Urothelium cell line (cell line): Measurements from ENCODE around the gene LGALS16.
"Not testable (repeated sequence)": the region's sequence is repeated elsewhere in the genome, so short reads cannot be mapped to it uniquely, and the experiment has no call there.

ENCODE experiments used
- DNase-seq: peaks from one replicate; pipeline ENCODE4 v3.0.0; 2011; ENCODE audit warnings: low spot score, mixed read lengths
- FAIRE-seq: peaks from 2 replicates; lab custom pipeline; 2011; peaks lifted over from hg19 to GRCh38; lab: Jason Lieb, UNC

LGALS16 gene, protein sequence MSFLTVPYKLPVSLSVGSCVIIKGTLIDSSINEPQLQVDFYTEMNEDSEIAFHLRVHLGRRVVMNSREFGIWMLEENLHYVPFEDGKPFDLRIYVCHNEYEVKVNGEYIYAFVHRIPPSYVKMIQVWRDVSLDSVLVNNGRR

DNA sequence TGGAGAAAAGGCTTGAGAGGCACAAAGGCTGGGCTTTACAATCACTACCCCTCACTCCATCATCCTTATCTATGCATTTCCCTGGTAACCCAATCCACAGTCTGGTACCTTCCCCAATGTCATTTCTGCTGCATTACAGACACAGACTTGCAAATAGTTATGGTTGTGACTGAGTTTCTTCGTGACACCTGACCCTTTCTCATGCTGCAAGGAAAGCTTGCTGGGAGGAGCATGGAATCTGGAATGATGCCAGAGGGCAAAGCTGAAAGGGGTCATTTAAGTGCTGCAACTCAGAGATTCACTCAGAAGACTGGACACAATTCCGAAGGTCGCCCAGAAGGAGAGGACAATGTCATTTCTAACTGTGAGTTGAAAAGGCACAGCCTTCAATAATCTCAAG is at the start of gene LGALS16:
Gene LGALS16 (plus strand): TSS at position 301 of the 400 bp plus-strand sequence. CDS start 49 bp downstream, at position 350.
- no peak for DNase-seq
- no peak for FAIRE-seq

- no peak for DNase-seq
- FAIRE-seq, result no peak
These were observed 48.7 kb upstream of the LGALS16 start for GRCh38 chr19:39607021-39607420.

DNA sequence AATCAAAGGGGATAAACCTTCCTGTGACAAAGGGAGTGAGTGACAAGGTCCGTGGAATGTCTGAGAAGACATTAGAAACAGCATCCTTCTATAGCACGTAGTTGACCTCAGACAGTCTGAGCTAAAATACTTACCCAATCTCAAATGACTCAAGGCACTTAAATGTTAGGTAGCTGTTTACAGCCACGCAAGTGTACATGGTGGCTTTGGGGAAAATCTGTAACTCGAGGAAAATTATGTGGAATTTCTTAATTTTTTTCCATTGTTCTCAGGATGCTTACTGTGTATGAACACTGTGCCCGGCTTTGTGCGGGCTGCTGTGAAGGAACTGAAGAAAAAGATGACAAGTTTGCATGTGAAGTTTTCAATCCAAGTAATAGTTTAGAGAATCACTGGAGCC is 48.2 kb upstream of the LGALS16 start:
- no peak for DNase-seq
- no peak for FAIRE-seq

GRCh38 chr19:39613597-39613996 is 42.1 kb upstream of the LGALS16 start:
- FAIRE-seq (no peak), DNase-seq (no peak)

GRCh38 chr19:39617745-39618144 is 38.0 kb upstream of the LGALS16 start:
- no peak for FAIRE-seq

GRCh38 chr19:39623946-39624345 is 31.8 kb upstream of the LGALS16 start:
- DNase-seq (no peak), FAIRE-seq (no peak)

More at GRCh38 chr19:39617745-39618144, 38.0 kb upstream of the LGALS16 start:
- no peak for DNase-seq

- not testable (repeated sequence) for FAIRE-seq, DNase-seq
These were observed 28.1 kb upstream of the LGALS16 start for GRCh38 chr19:39627631-39628030.

- FAIRE-seq (peak; percentile 55), DNase-seq (no peak)
These were observed 24.5 kb upstream of the LGALS16 start for GRCh38 chr19:39631178-39631577.

DNA sequence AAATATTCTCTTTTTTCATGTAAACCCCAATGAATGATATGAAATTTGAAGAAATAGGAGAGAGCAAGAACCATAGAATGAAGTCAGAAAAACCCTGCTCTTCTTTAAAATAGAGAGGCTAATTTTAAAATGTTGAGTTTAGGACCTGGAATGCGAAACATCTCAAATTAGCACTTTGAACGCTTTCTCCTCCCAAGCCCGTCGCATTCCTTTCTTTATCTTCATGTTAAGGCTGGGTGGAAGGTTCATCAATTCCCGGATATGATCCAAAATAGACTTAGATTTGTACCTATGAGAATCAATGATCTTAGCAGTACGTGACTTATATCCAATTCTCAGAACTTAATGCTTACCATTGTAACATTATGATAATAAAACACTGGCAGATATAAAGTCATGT is 24.1 kb upstream of the LGALS16 start:
- DNase-seq (no peak), FAIRE-seq (no peak)

DNA sequence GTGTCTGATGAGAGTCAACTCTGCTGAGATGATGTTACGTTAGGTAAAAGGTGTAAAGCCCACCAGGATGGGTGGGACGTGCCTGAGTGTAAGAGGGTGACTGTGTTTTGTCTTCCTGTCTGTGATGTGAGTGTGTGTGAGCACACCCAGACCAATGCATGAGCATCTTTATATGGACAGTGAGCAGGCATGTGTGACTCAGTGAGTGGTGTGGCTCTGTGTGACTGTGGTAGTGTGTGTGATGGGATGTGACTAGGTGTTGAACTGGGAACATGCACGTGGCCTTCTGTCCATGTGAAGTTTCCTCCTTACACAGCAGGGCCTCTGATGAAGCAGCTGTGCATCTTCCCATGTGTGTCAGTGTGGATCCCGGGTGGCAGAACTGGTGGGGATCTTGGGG is 17.8 kb upstream of the LGALS16 start:
- FAIRE-seq (peak; percentile 91), DNase-seq (no peak)

DNA sequence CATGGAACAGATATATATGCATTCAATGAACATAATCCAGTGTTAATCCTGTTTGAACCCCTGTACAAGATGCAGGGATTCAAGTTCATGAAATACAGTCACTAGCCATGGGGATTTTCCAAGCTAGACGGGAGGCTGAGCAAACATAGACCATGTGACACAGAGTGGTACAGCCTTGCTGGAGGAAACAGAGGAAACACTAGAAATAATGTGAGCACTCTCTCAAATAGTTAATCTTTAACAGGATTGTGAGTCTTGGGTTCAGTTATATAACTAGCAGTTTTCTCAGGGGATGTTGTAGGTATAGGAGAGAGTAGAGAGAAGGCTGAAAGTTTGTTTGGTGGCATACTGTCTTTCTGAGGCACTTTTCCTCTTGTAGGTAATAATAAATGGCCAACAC is 13.9 kb upstream of the LGALS16 start:
- FAIRE-seq, result no peak
- no peak for DNase-seq

DNA sequence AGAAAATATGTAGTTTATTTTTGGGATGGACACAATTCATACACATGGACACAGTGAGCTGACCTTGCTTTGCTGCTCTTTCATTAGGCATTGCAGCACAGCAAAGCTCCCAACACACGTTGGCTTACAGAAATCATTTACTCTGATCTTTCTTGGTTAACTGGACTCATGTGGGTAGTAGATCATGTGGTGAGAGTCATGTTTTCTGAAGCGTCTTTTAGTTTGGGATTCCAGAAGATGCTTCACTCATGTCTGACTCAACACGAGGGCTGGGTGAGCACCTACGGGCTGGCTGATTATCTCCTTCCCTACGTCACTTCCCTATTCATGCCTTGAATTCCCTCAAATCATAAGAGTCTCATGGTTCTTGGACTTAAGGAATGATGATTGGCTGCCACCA is 12.1 kb upstream of the LGALS16 start:
- no peak for DNase-seq
- FAIRE-seq, result no peak

- DNase-seq (peak; percentile 32), FAIRE-seq (no peak)
These were observed 9.8 kb upstream of the LGALS16 start for GRCh38 chr19:39645800-39646411.

DNA sequence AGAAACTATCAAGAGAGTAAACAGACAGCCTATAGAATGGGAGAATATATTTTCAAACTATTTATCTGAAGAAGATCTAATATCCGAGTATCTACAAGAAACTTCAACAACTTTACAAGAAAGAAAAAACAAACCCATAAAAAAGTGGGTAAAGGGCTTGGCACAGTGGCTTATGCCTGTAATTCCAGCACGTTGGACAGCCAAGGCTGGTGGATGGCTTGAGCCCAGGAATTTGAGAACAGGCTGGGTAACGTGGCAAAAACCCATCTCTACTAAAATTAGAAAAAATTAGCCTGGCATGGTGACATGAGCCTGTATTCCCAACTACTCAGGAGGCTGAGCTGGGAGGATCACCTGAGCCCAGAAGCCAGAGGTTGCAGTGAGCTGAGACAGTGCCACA is 7.8 kb upstream of the LGALS16 start:
- FAIRE-seq (no peak), DNase-seq (no peak)

DNA sequence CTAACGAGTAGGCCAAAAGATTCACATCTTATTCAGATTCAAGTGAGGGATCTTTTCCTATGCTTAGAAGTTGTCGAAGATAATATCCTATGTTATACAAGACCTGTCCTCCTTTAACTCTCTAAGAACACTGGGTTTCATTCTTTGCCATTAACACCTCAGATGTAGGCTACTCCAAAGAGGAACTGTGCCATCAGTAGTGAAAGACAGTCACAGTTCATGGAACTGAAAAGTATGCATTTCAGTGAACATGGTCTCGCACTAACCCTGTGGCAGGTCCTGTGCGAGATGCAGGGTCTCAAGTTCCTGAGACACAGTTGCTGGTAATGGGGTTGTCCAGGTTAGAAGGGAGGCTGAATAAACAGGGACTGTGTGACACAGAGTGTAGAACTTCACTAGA is 4.1 kb downstream of the LGALS16 start:
- no peak for FAIRE-seq

GRCh38 chr19:39660661-39661060 is 4.9 kb downstream of the LGALS16 start:
- no peak for DNase-seq
- no peak for FAIRE-seq

More for the DNA sequence above, 4.1 kb downstream of the LGALS16 start:
- DNase-seq, result no peak

DNA sequence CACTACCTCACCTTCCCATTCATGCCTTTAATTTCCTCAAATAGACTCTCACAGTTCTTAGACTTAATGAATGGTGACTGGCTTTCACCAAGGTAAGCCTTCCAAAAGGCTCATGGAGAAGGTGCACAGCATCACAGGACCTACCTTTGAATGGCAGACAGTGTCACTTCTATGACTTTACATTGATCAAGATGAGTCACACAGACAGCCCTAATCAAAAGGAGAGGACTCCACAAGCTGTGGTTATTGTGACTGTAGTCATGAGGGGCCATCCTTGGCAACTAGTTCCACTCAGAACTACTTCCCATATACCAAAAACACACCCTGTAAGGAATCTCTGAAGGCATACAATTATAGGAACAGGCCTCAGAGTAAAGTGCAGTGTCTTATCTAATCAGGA is 5.9 kb downstream of the LGALS16 start:
- DNase-seq (no peak), FAIRE-seq (no peak)

- DNase-seq, FAIRE-seq: not testable (repeated sequence)
These were observed 14.1 kb downstream of the LGALS16 start for GRCh38 chr19:39669860-39670259.

DNA sequence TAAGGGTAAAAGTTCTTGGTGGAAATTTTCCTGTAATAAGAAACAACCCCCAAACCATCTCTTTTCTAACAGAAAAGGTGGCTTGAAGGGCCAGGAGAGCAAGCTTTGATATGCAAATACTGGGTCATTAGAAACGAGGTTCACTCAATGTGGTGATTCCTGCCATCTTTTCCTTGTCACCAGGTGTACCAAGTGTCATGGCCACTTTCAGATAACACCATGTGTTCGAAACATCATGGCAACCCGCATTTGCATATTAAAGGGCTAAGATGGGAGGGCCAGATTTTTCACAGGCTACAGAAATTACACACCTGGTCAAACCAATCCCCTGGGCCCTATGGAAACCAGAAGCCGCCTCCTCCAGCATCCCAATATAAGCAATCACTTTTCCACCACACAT is 15.3 kb downstream of the LGALS16 start:
- DNase-seq, result no peak

DNA sequence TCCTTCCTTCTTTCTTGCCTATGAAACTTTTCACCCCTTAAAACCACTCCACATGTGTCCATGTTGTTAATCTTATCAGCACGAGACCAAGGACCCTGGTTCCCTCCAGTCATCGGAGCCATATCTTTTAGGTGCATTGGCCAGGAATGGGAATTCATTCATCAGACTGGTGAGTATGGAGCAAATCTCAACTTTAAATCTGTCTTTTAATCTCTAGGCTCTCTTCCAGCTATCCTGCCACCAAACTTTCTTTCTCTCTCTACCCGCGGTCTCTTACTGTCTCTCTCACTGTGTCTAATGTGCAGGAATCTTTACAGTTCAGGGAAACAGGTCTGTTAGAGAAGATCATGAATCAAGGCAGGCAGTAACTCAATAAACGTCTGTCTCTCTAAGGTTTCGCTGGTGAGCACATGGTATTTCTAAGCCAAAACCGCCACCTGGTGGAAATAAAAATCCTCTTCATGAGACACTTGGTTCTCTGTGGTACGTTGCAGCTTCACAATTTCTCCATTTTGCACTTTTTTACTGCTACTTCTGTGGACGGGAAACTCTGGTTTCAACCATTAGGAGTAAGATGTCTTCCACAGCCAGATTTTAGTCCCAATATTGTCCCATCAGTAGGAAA is 16.1 kb downstream of the LGALS16 start:
- DNase-seq (peak; percentile 60), FAIRE-seq (no peak)

More for the DNA sequence above, 15.3 kb downstream of the LGALS16 start:
- FAIRE-seq, result no peak

DNA sequence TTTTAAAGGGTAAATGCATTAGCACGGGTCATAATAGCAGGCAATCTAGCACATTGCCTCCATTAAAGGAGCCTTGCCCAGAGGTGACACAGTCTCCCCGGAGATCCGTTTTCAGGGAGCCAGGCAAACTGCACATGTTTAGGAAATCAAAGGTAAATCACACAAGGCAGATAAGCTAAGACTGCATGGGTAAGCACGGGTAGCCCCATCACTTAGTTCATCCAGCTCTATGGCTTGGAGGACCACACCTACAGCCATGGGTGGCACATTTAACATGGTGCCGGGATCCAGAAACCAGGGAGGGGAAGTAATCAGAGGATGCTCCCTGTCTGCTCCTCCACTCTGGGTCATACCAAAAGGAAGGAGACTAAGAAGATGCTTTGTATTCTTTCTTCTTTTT is 16.8 kb downstream of the LGALS16 start:
- DNase-seq (no peak), FAIRE-seq (no peak)

DNA sequence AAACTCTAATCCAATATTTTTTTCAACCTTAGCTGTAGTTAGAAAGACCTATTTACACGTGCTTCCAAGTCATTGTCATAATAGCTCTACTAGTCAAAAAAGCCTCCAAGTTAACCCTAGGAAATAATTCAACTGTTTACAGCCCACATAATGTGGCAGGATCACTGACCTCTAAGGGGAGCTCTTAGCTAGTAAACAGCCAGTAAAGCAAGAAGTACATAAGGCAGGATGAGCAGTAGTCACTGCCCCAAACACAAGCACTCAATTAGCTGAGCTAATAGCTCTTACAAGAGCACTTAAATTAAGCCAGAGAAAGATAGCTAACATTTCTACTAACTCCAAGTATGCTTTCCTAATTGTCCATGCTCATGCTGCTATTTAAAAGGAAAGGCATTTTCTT is 18.1 kb downstream of the LGALS16 start:
- DNase-seq, FAIRE-seq: not testable (repeated sequence)
